Neural progenitor cell (in vitro differentiated cells): ENCODE data around the gene UBXN1. TPM values are rescaled to one million over a fixed set of nuclear protein-coding genes. Genes with fewer than 3 reads are reported as not detected.
A peak's percentile ranks its signal among the peaks of the same experiment; 100 is the strongest.

Experiments used
- DNase-seq: peaks from one replicate; pipeline ENCODE4 v3.0.0-alpha.2; 2016; ENCODE audit warnings: low spot score
- H2AFZ ChIP-seq: fragments of 200-600 bp; sonication (generic); replicated peaks from 2 replicates; pipeline ENCODE4 v1.6.1; 2016; ENCODE audit warnings: antibody characterized with exemption
- H3F3A ChIP-seq: fragments of 200-600 bp; sonication (generic); 2 replicates; pipeline ENCODE4 v1.6.1; 2016; ENCODE audit warnings: antibody characterized with exemption, low read depth
- H3K27ac ChIP-seq: fragments of 200-600 bp; sonication (generic); 2 replicates; pipeline ENCODE4 v1.5.1; 2016; ENCODE audit warnings: mild to moderate bottlenecking
- H3K27me3 ChIP-seq: fragments of 200-600 bp; sonication (generic); 2 replicates; pipeline ENCODE4 v1.6.1; 2016; ENCODE audit warnings: mild to moderate bottlenecking, moderate library complexity
- H3K36me3 ChIP-seq: fragments of 200-600 bp; sonication (generic); 2 replicates; pipeline ENCODE4 v1.5.1; 2016
- H3K4me1 ChIP-seq: fragments of 200-600 bp; sonication (generic); 2 replicates; pipeline ENCODE4 v1.6.1; 2016; ENCODE audit warnings: mixed run types
- H3K4me2 ChIP-seq: fragments of 200-600 bp; sonication (generic); 2 replicates; pipeline ENCODE4 v1.6.1; 2016
- H3K4me3 ChIP-seq: fragments of 200-600 bp; sonication (generic); 2 replicates; pipeline ENCODE4 v1.5.1; 2016
- H3K79me2 ChIP-seq: fragments of 200-600 bp; sonication (generic); 2 replicates; pipeline ENCODE4 v1.6.1; 2016; ENCODE audit warnings: low read depth
- H3K9ac ChIP-seq: fragments of 200-600 bp; sonication (generic); 2 replicates; pipeline ENCODE4 v1.6.1; 2016
- H3K9me3 ChIP-seq: fragments of 200-600 bp; sonication (generic); 2 replicates; pipeline ENCODE4 v1.5.1; 2016; ENCODE audit warnings: low read depth
- H4K20me1 ChIP-seq: fragments of 200-600 bp; sonication (generic); 2 replicates; pipeline ENCODE4 v1.6.1; 2016; ENCODE audit warnings: low read depth
- H3K27ac Mint-ChIP-seq: 3 replicates; pipeline ENCODE4 v1.8.0; 2021; ENCODE audit warnings: mixed read lengths
- H3K27me3 Mint-ChIP-seq: 2 replicates; pipeline ENCODE4 v1.8.0; 2022; ENCODE audit warnings: low read depth, mild to moderate bottlenecking, inconsistent platforms, moderate library complexity, mixed read lengths; ENCODE audit not compliant: insufficient read depth
- H3K36me3 Mint-ChIP-seq: 3 replicates; pipeline ENCODE4 v1.8.0; 2021; ENCODE audit warnings: mixed read lengths
- H3K4me1 Mint-ChIP-seq: 3 replicates; pipeline ENCODE4 v1.8.0; 2021; ENCODE audit warnings: mixed read lengths
- H3K4me3 Mint-ChIP-seq: 3 replicates; pipeline ENCODE4 v1.8.0; 2021; ENCODE audit warnings: mild to moderate bottlenecking, moderate library complexity, mixed read lengths
- H3K9me3 Mint-ChIP-seq: 3 replicates; pipeline ENCODE4 v1.8.0; 2020; ENCODE audit warnings: mixed read lengths
- CTCF ChIP-seq: fragments of 200-600 bp; sonication (generic); IDR thresholded peaks from 2 replicates; pipeline ENCODE4 v1.5.1; 2017; ENCODE audit warnings: antibody characterized with exemption, mild to moderate bottlenecking
- EZH2 ChIP-seq: fragments of 200-600 bp; sonication (generic); IDR thresholded peaks from 2 replicates; pipeline ENCODE4 v1.6.1; 2017; ENCODE audit warnings: antibody characterized with exemption, mild to moderate bottlenecking, moderate library complexity
- EZH2phosphoT487 ChIP-seq: fragments of 200-600 bp; sonication (generic); IDR thresholded peaks from 2 replicates; pipeline ENCODE4 v1.6.1; 2017; ENCODE audit warnings: antibody characterized with exemption
- total RNA-seq: library from RNA; depleted of rRNA; stranded (reverse); fragments of >200 nt; gene quantifications from 2 replicates; pipeline ENCODE4 v1.2.3, GENCODE V29; 2015; ENCODE audit warnings: low replicate concordance

Gene UBXN1
- total RNA-seq, 1 donor from 2014 or later = 60.7 TPM

- H2AFZ ChIP-seq = peak within 1 kb of the TSS; percentile 48
- peaks cover 63% of the 10 kb centered on the region for H3F3A ChIP-seq
- peaks cover 5% of the 10 kb centered on the region for H3K27me3 Mint-ChIP-seq
- no peaks in the 10 kb centered on the region for H3K27me3 ChIP-seq
- H3K79me2 ChIP-seq = peaks cover 49% of the 10 kb centered on the region
- peak within 1 kb of the TSS; percentile 69 for H3K27ac ChIP-seq
- H3K4me1 ChIP-seq = peaks cover 14% of the 10 kb centered on the region
- no peaks in the 10 kb centered on the region for H3K9me3 ChIP-seq
- TF ChIP-seq EZH2 (peak; percentile 33), CTCF (no peak), EZH2phosphoT487 (no peak)
- peak; percentile 96 for DNase-seq
- peak within 1 kb of the TSS; percentile 88 for H3K4me2 ChIP-seq
- H3K36me3 ChIP-seq = no peaks in the 10 kb centered on the region
- peaks cover 17% of the 10 kb centered on the region for H4K20me1 ChIP-seq
- peaks cover 11% of the 10 kb centered on the region for H3K36me3 Mint-ChIP-seq
- peak within 1 kb of the TSS; percentile 99 for H3K4me3 Mint-ChIP-seq
- H3K9me3 Mint-ChIP-seq = no peaks in the 10 kb centered on the region
- peak within 1 kb of the TSS; percentile 91 for H3K27ac Mint-ChIP-seq
- peak within 1 kb of the TSS; percentile 65 for H3K4me3 ChIP-seq
- H3K4me1 Mint-ChIP-seq = peaks cover 25% of the 10 kb centered on the region
- H3K9ac ChIP-seq = peak within 1 kb of the TSS; percentile 77
Observed at GRCh38 chr11:62665075-62665598, 13.7 kb downstream of the UBXN1 start, which contains the start of the genes C11orf98 and CSKMT. Gene C11orf98 (minus strand): TSS chr11:62665210. CDS start chr11:62665169, 41 bp downstream. Gene CSKMT (plus strand): TSS chr11:62665312. CDS start chr11:62665880, 568 bp downstream.

GRCh38 chr11:62664405-62665074 lies 14.3 kb downstream of the UBXN1 start:
- H3K27me3 ChIP-seq = no peaks in the 10 kb centered on the region
- peaks cover 14% of the 10 kb centered on the region for H3K4me1 ChIP-seq
- peak overlapping the region; percentile 65 for H3K4me3 ChIP-seq
- no peaks in the 10 kb centered on the region for H3K9me3 Mint-ChIP-seq
- H3K4me2 ChIP-seq = peak overlapping the region; percentile 88
- peak overlapping the region; percentile 50 for H3K9ac ChIP-seq
- H3K9me3 ChIP-seq = no peaks in the 10 kb centered on the region
- peaks cover 49% of the 10 kb centered on the region for H3K79me2 ChIP-seq
- peaks cover 21% of the 10 kb centered on the region for H3K4me1 Mint-ChIP-seq
- peaks cover 57% of the 10 kb centered on the region for H3F3A ChIP-seq
- TF ChIP-seq CTCF = no peak
- no peak for TF ChIP-seq EZH2phosphoT487
- TF ChIP-seq EZH2 = no peak
- H3K27ac ChIP-seq = peak overlapping the region; percentile 69
- peak overlapping the region; percentile 87 for H3K27ac Mint-ChIP-seq
- peaks cover 5% of the 10 kb centered on the region for H3K27me3 Mint-ChIP-seq
- DNase-seq = no peak
- no peaks in the 10 kb centered on the region for H3K36me3 ChIP-seq
- H3K36me3 Mint-ChIP-seq = peaks cover 11% of the 10 kb centered on the region
- H4K20me1 ChIP-seq = peaks cover 17% of the 10 kb centered on the region
- H3K4me3 Mint-ChIP-seq = peak overlapping the region; percentile 99
- peak overlapping the region; percentile 48 for H2AFZ ChIP-seq

- H4K20me1 ChIP-seq = no peaks in the 10 kb centered on the region
- Mint-ChIP-seq H3K4me3 (no peak overlapping the region), H3K36me3 (no peaks in the 10 kb centered on the region), H3K27me3 (no peaks in the 10 kb centered on the region), H3K4me1 (peaks cover 18% of the 10 kb centered on the region), H3K9me3 (no peaks in the 10 kb centered on the region), H3K27ac (no peak overlapping the region)
- H3K27me3 ChIP-seq = no peaks in the 10 kb centered on the region
- peaks cover 14% of the 10 kb centered on the region for H3F3A ChIP-seq
- H3K79me2 ChIP-seq = peaks cover 12% of the 10 kb centered on the region
- no peak overlapping the region for H3K4me3 ChIP-seq
- H2AFZ ChIP-seq = no peak overlapping the region
- H3K9ac ChIP-seq = no peak overlapping the region
- H3K4me1 ChIP-seq = no peaks in the 10 kb centered on the region
- no peaks in the 10 kb centered on the region for H3K9me3 ChIP-seq
- no peak for TF ChIP-seq EZH2phosphoT487
- TF ChIP-seq EZH2 = no peak
- TF ChIP-seq CTCF = no peak
- no peak overlapping the region for H3K27ac ChIP-seq
- no peaks in the 10 kb centered on the region for H3K36me3 ChIP-seq
- H3K4me2 ChIP-seq = no peak overlapping the region
- DNase-seq = no peak
Observed at GRCh38 chr11:62656796-62657429, 22.0 kb downstream of the UBXN1 start.
